HG02981 (cell line): ENCODE data around the gene GAS2.
A peak's percentile ranks its signal among the peaks of the same experiment; 100 is the strongest.

Experiments used
- ATAC-seq: cut with Tn5 transposase; IDR thresholded peaks from one replicate; pipeline ENCODE4 v1.9.1; 2021; ENCODE audit warnings: mild to moderate bottlenecking, moderate library complexity; ENCODE audit not compliant: unreplicated experiment

GAS2 gene

DNA sequence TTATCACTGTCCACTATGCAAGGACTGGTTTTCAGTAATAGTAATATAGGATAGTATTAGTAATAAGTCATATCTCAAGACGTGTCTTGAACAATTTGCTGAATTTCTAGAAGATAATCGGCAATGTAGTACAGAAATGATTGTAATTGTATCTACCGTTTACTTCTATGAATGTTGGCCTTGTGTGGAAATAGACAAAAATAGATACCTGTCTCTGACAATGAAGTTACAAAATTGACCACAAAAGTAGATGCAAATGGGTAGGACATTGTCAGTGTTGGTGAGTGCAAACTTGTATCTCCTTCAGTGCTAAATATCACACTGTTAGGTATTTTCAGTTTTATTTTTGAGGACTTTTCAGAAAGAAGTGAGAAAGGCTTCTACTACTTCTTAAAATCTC is 120.1 kb downstream of the GAS2 start:
- peak; percentile 82 for ATAC-seq

DNA sequence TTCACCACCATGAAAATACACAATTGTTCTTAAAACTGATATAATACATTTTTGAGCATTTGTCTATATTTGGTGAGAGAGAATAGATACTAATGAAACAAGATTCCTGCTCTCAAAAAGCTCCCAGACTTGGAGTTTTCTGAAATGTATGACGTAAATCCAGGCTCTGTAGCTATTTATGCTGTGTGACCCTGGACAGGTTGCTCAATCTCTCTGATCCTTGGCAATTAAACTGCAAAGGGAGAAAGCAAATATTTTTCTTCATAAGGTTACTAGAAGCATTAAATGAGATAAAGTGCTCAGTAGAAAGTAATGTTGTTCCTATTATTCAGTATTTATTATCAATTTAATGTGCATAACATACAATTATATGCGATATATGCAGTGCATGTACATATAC is 120.6 kb downstream of the GAS2 start:
- ATAC-seq, result no peak

DNA sequence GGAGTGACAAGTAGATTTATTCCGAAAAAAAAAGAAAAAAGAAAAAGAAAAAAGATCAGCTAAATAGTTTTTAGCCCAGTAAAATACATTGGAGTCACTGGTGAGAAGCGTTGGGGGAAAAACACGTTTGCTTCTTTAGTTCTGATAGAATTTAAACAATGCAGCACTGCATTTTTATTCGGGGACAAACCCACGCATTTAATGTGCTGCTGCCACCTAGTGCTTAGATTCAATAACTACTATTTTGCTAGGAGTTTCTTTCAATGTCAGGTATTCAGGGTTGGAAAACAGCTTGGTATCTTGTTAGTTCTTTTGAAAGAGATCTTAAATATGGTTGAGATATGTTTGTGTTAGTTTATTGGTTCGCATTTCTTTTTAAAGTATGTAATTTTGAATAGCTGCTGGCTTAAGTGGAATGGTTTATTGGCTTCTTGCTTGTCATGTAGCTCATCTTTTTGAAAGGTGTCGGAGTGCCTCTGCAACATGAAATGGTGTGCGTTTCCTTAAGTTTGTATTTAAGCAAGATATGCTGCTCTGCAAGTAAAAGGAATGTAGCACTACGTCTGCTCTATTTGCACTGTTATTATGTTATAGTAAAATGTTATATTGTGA is 121.2 kb downstream of the GAS2 start:
- no peak for ATAC-seq

- ATAC-seq, result peak; percentile 67
Measured at GRCh38 chr11:22792497-22792896, 126.1 kb downstream of the GAS2 start.

GRCh38 chr11:22795914-22796313 is 129.5 kb downstream of the GAS2 start:
- no peak for ATAC-seq

DNA sequence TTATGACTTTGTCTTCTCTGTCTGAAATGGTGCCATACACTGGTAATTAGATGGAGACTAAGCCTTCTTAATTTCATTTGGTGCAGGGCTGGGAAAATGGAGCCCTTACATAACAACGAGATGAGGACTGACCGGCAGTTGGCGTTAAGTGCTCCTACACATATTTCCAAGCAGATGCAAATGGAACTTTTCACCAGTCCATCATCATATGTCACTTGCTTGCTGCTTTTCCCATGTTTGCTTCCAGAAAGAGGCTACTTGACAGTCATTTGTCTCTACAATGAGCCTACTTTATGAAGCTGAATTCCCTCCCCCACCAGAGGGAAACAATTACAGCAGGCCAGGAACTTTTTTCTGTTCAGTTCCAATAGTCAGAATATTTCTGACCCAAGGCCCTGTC is 130.6 kb downstream of the GAS2 start:
- ATAC-seq, result no peak

DNA sequence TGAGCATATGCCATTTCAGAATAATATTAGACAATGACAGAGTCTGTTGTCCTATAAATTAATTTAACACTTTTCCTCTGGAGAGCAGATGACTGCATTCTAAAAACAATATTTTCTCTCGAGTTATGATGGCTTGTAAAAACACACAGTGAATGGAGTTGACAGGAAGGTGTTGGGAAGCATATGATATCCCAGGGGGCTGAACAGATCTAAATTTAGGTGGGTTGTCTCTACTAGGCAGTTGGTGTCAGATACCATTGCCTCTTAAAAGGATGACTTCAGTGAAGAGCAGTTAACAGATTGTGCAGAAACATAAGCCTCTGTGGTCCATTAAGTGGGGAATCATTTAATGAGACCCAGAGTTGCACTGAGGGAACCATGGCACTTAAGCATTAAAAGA is 132.5 kb downstream of the GAS2 start:
- no peak for ATAC-seq

- ATAC-seq, result no peak
Measured at GRCh38 chr11:22800482-22800881, 134.1 kb downstream of the GAS2 start.

GRCh38 chr11:22802861-22803260 is 136.4 kb downstream of the GAS2 start:
- ATAC-seq, result no peak

DNA sequence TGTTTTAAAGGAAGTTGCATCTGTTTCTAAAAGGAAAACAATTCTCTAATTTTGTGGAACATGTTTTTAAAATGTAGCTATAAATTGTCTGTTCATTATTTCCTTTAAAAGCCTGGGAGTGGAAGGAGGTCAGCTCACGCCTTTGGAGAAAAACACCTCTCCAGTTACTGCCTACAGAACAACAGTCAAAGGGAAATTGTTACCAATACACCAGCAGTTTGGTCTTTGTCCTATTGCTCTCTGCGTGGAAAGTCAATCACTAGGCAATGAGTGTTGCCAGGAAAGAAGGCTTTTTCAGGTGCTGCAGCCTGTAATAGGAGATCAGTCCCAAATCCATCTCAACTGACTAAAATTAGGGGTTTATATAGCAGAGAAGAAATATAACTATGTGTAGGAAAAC is 141.0 kb downstream of the GAS2 start:
- ATAC-seq, result no peak

DNA sequence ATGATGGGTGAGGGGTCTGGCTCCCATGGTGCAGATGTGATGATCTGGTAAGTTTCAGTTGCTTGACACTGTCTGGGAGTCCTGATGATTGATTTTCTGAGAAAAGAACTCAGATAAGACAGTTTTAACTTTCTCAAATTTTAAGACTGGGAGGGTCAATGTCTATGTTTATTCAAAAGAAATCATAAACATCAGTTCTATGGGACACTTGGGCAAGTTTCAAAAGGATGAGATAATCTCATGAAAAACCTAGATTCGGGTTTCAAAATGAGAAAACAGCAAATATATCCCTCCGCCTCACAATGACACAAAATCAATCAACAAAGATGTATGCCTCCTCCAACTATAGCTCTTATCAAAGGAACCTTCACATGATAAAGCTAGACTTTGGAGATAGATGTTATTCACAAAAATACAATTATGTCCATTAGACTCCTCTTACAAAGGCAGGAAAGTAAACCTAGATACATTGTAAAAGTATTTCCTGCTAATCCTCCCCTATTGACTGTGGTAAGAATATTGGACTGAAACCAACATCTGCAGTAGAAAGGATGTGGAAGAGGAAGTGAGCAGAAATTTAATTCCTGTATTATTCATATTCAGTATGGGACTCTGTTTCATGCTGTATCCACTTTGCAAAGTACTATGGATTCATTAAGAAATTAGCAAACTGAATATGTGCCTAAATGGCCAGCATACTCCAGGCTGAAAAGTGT is 141.6 kb downstream of the GAS2 start:
- ATAC-seq, result peak; percentile 95

DNA sequence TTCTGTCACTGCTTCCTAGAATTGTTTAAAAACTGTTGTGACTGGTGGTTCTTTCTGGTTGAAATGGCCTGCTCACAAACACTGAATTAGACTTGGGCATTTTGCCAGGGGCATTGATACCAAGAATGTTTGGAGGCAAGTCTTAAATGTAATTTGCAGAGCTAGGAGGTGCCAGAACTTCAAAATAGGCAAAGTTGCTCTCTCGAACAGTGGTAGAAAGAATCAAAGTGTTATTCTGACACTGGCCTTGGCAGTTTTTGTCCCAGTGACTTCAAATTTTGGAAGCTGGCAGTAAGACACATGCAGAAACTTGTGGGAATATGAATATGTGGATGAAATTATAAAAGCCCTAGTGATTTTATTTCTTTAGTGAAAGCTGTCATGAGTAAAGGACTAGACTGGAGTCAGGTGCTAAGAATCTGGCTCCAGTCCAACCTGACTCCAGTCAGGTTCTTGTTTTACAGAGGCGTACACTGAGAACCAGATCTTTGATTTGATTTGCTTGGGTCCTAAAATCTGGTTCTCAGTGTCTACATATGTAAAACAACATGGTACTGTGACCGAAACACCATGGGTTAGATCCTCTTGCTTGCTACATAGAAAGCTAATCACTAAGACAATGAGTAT is 142.3 kb downstream of the GAS2 start:
- peak; percentile 16 for ATAC-seq

- ATAC-seq, result no peak
Measured at GRCh38 chr11:22809893-22810292, 143.5 kb downstream of the GAS2 start.

DNA sequence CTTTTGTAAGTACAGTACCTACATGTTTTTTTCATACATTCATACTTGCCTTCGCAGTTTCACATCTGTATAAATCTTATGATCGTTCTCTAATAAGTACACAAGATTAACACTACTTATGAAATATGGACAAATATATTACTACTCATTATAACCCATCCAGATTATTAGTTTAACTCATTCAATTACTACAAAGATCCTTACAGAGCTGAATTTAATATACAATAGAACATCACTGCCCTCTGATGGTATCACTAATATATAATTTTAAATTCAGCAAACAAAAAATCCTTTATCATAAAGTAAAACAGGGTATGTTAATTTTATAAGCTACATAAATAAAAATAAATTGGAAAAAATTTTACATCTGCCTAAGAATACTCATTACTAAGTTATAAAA is 155.8 kb downstream of the GAS2 start:
- ATAC-seq, result no peak

GRCh38 chr11:22828373-22828772 is 162.0 kb downstream of the GAS2 start:
- ATAC-seq, result no peak

- ATAC-seq, result peak; percentile 90
Measured at GRCh38 chr11:22829231-22830081, 163.0 kb downstream of the GAS2 start, which contains the start of gene SVIP. Gene SVIP, minus strand, starts transcription at chr11:22829801. Its CDS starts 53 bp downstream, at chr11:22829748.

DNA sequence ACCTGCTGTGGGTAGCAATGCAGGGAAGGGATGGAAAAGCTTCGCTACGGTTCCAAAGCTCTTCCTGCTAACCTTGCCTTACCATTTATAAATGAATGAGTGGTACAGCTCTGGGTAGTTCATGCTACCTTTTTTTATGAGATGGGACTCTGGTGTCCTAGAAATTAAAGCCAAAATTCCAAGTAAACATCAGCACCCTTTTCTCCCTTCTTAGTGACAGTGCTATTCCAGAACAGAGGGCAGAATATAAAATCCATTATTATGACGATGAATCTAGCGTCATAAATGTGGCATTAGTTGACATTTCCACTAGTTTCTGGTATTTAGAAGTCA is 163.6 kb downstream of the GAS2 start:
- no peak for ATAC-seq

DNA sequence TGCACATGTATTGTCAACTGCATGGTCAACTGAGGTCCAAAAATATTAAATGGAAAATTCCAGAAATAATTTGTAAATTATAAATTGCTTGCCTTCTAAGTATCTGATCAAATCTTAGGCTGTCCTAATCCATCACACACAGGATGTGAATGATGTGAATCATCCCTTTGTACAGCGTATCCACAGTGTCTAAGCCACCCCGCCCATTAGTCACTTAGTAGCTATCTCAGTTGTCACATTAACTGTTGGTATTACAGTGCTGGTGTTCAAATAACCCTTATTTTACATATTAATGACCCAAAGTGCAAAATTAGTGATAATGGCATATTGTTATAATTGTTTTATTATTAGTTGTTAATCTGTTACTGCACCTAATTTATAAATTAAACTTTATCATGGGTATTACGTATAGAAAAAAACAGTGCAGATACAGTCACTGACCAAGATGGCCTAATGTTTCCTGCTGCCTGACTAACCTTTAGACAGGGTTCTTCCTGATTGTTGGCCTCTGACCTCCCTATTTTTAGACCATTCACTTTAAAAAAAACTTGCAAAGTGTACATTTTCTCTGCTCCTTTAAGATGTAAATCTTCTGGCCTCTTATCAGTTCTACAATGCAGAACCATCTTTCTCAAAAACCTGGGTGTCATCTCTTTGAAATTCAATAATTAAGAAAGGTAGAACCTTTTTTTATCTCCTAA is 166.1 kb downstream of the GAS2 start:
- no peak for ATAC-seq

- ATAC-seq, result no peak
Measured at GRCh38 chr11:22846726-22847125, 180.3 kb downstream of the GAS2 start.

- ATAC-seq, result no peak
Measured at GRCh38 chr11:22851477-22851876, 185.1 kb downstream of the GAS2 start.

GRCh38 chr11:22859756-22860155 is 193.3 kb downstream of the GAS2 start:
- no peak for ATAC-seq
